Measurements from ENCODE around the gene ITGB1BP2.
A peak's percentile ranks its signal among the peaks of the same experiment; 100 is the strongest.
"Not testable (repeated sequence)": the region's sequence is repeated elsewhere in the genome, so short reads cannot be mapped to it uniquely, and the experiment has no call there.

Gene ITGB1BP2

DNA sequence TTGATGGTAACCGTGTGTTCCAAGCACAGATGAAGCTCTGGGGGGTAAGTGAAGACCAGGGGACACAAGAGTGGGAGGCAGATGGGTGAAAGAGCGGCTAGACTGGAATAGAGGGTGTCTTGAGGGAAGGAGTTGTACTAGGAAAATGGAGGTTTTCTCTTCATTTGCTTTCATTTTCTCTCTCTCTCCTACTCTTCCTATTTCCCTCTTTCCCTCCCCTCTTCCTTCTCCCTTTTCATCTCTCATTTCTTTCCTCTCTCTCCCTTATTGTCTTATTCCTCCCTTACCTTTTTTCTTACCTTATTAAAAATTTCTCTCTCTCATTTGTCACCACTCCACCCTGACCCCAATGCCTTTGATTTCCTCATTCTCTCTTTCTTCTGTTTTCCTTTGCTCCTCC is 3.0 kb downstream of the ITGB1BP2 start:
- H3K36me3 ChIP-seq (ENCODE audit: control insufficient read depth, insufficient read depth, low read length, severe bottlenecking): peaks cover 12% of the 10 kb centered on the region

DNA sequence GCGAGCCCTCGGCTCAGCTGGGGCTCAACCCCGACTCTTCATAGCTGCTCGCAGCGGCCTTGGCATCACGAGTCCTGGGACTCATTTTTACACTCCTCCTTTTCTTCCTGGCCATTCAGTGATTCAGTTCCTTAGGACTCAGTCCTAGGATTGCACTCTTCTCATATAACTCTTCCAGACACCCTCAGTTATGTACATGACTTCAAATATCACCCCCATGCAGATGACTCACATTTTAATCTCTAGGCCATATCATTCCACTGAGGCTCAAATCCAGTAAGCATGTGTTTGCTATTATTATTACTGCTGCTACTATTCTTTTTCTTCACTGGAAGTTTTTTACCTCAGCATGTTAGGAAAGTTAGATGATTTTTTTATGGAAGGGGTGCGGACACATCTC is 14.4 kb downstream of the ITGB1BP2 start:
- H3K4me3 ChIP-seq (ENCODE audit: low read length): no peak overlapping the region
- no peaks in the 10 kb centered on the region for H3K9me3 ChIP-seq (ENCODE audit: control insufficient read depth, low read length)
- no peaks in the 10 kb centered on the region for H3K27me3 ChIP-seq (replicated peaks; ENCODE audit: control insufficient read depth, insufficient read depth, low read length)
- no peak overlapping the region for H3K9ac ChIP-seq (ENCODE audit: low read length)
- peaks cover 9% of the 10 kb centered on the region for H3K4me1 ChIP-seq (ENCODE audit: control insufficient read depth, insufficient read depth, low read length)
- peak; percentile 69 for DNase-seq (ENCODE audit: low read depth)
- H3K36me3 ChIP-seq (ENCODE audit: control insufficient read depth, insufficient read depth, low read length, severe bottlenecking): no peaks in the 10 kb centered on the region

More for the DNA sequence above, 3.0 kb downstream of the ITGB1BP2 start:
- no peak for DNase-seq (ENCODE audit: low read depth)
- H3K4me3 ChIP-seq (ENCODE audit: low read length): no peak overlapping the region
- no peak overlapping the region for H3K9ac ChIP-seq (ENCODE audit: low read length)
- no peaks in the 10 kb centered on the region for H3K9me3 ChIP-seq (ENCODE audit: control insufficient read depth, low read length)
- H3K27me3 ChIP-seq (replicated peaks; ENCODE audit: control insufficient read depth, insufficient read depth, low read length): no peaks in the 10 kb centered on the region
- H3K4me1 ChIP-seq (ENCODE audit: control insufficient read depth, insufficient read depth, low read length): no peaks in the 10 kb centered on the region

DNA sequence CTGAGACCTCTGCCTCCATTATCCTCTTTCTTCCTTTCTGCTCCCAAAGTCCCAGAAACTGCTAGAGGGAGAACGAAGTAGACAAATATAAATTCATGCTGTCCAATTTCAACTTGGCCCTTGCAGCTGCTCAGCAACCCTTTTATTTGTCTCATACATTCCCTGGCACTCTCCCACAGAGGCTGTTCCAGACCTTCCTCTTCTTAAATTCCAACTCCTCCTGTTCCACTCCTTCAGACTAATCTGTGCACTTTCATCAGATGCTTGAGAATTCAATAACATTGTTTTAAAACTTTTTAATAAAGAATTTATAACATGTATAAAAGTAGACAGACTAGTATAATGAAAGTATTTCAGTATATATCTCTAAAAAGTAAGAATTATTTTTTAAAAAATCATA is 15.4 kb downstream of the ITGB1BP2 start:
- not testable (repeated sequence) for H3K36me3 ChIP-seq (ENCODE audit: control insufficient read depth, insufficient read depth, low read length, severe bottlenecking); H3K27me3 ChIP-seq (replicated peaks; ENCODE audit: control insufficient read depth, insufficient read depth, low read length); H3K9me3 ChIP-seq (ENCODE audit: control insufficient read depth, low read length); H3K4me1 ChIP-seq (ENCODE audit: control insufficient read depth, insufficient read depth, low read length); H3K9ac ChIP-seq (ENCODE audit: low read length); H3K4me3 ChIP-seq (ENCODE audit: low read length)
- DNase-seq (ENCODE audit: low read depth): peak; percentile 24

DNA sequence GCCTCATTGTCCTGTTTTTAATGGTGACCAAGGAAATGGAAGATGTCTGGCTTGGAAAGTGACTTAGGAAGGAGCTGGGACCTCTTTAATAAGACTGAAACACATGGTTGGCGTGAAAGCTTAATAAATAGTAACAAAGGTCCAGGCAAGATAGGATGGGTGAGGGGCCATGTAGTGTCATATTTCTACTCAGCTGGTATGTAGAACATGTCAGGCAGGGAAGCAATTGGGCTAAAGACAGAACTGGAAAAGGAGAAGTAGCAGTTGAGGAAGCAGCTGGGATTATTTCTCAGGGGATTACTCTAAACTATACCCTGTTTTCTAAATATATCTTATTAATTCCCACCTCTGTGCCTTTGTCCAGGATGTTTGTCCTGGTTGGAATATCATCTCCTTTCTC is 18.6 kb downstream of the ITGB1BP2 start:
- Histone ChIP-seq H3K9ac (ENCODE audit: low read length) (no peak overlapping the region), H3K27me3 (replicated peaks; ENCODE audit: control insufficient read depth, insufficient read depth, low read length) (no peaks in the 10 kb centered on the region), H3K36me3 (ENCODE audit: control insufficient read depth, insufficient read depth, low read length, severe bottlenecking) (no peaks in the 10 kb centered on the region), H3K4me3 (ENCODE audit: low read length) (no peak overlapping the region), H3K9me3 (ENCODE audit: control insufficient read depth, low read length) (no peaks in the 10 kb centered on the region), H3K4me1 (ENCODE audit: control insufficient read depth, insufficient read depth, low read length) (peaks cover 9% of the 10 kb centered on the region)
- no peak for DNase-seq (ENCODE audit: low read depth)

DNA sequence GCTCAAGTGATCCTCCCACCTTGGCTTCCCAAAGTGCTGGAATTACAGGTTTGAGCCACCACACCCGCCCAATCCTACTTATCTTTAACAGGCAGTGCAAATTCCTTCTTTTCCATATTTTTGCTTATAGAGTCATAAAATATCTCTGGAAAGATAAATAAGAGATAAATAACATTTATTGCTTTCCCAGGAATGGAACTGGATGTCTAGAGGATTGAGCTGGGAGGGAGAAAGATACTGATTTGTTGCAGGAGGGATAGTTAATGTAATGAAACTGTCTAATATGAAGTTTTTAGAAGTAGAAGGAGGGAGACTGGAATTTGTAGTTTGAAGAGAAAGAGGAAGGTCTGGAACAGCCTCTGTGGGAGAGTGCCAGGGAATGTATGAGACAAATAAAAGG is 20.2 kb downstream of the ITGB1BP2 start:
- H3K9ac ChIP-seq (ENCODE audit: low read length): no peak overlapping the region
- H3K36me3 ChIP-seq (ENCODE audit: control insufficient read depth, insufficient read depth, low read length, severe bottlenecking): no peaks in the 10 kb centered on the region
- H3K9me3 ChIP-seq (ENCODE audit: control insufficient read depth, low read length): peaks cover 5% of the 10 kb centered on the region
- H3K4me1 ChIP-seq (ENCODE audit: control insufficient read depth, insufficient read depth, low read length): no peaks in the 10 kb centered on the region
- H3K27me3 ChIP-seq (replicated peaks; ENCODE audit: control insufficient read depth, insufficient read depth, low read length): no peaks in the 10 kb centered on the region
- no peak overlapping the region for H3K4me3 ChIP-seq (ENCODE audit: low read length)
- DNase-seq (ENCODE audit: low read depth): no peak

DNA sequence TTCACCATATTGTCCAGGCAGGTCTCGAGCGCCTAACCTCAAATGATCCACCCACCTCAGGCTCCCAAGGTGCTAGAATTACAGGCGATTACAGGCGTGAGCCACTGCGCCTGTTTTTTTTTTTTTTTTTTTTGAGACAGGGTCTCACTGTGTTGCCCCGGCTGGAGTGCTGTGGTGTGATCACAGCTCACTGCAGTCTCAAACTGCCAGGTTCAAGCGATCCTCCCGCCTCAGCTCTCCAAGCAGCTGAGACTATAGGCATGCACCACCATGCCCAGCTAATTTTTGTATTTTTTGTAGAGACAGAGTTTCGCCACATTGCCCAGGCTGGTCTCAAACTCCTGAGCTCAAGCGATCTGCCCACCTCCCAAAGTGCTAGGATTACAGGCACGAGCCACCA is 22.9 kb downstream of the ITGB1BP2 start:
- not testable (repeated sequence) for H3K4me1 ChIP-seq (ENCODE audit: control insufficient read depth, insufficient read depth, low read length); DNase-seq (ENCODE audit: low read depth); H3K4me3 ChIP-seq (ENCODE audit: low read length); H3K27me3 ChIP-seq (replicated peaks; ENCODE audit: control insufficient read depth, insufficient read depth, low read length); H3K36me3 ChIP-seq (ENCODE audit: control insufficient read depth, insufficient read depth, low read length, severe bottlenecking); H3K9ac ChIP-seq (ENCODE audit: low read length)
- H3K9me3 ChIP-seq (ENCODE audit: control insufficient read depth, low read length): peaks cover 15% of the 10 kb centered on the region

DNA sequence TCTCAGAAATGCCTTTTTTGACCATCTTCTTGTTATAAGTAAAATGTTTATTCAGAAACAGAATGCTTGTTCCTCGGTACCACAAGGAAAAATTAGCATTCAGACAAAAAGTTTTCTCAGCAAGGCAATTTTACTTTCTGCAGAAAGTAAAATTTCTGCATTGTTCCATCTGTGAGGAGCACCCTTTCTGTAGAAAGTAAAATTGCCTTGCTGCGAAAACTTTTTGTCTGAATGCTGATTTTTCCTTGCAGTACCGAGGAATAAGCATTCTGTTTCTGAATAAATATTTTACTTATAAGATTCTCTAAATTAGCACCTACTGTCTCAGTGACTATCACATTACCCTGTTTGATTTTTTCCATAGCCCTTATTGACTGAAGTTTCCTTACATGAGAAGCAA is 24.8 kb downstream of the ITGB1BP2 start:
- Histone ChIP-seq H3K4me1 (ENCODE audit: control insufficient read depth, insufficient read depth, low read length) (no peaks in the 10 kb centered on the region), H3K9me3 (ENCODE audit: control insufficient read depth, low read length) (peaks cover 15% of the 10 kb centered on the region), H3K9ac (ENCODE audit: low read length) (no peak overlapping the region), H3K4me3 (ENCODE audit: low read length) (no peak overlapping the region), H3K36me3 (ENCODE audit: control insufficient read depth, insufficient read depth, low read length, severe bottlenecking) (no peaks in the 10 kb centered on the region), H3K27me3 (replicated peaks; ENCODE audit: control insufficient read depth, insufficient read depth, low read length) (no peaks in the 10 kb centered on the region)
- no peak for DNase-seq (ENCODE audit: low read depth)

DNA sequence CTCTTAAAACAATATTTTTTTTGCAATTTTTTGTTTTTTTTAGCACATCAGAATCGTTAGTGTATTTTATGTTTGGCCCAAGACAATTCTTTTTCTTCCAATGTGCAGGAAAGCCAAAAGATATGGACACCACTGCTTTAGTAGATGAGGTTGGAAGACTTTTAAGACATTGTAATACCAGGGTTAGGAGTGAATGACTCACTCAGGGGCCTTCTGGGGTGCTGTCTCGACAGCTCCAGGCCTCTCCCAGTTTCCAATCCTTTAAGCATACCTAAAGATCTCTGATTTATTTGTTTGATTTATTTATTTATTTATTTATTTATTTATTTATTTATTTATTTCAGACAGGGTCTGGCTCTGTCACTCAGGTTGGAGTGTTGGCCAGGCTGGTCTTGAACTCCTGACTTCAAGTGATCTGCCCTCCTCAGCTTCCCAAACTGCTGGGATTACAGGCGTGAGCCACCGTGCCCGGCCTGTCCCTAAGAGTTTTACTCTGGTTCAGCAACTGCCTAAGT is 47.7 kb downstream of the ITGB1BP2 start:
- H3K9me3 ChIP-seq (ENCODE audit: control insufficient read depth, low read length); H3K27me3 ChIP-seq (replicated peaks; ENCODE audit: control insufficient read depth, insufficient read depth, low read length); H3K4me1 ChIP-seq (ENCODE audit: control insufficient read depth, insufficient read depth, low read length); H3K4me3 ChIP-seq (ENCODE audit: low read length); H3K36me3 ChIP-seq (ENCODE audit: control insufficient read depth, insufficient read depth, low read length, severe bottlenecking); H3K9ac ChIP-seq (ENCODE audit: low read length): not testable (repeated sequence)
- peak; percentile 28 for DNase-seq (ENCODE audit: low read depth)

DNA sequence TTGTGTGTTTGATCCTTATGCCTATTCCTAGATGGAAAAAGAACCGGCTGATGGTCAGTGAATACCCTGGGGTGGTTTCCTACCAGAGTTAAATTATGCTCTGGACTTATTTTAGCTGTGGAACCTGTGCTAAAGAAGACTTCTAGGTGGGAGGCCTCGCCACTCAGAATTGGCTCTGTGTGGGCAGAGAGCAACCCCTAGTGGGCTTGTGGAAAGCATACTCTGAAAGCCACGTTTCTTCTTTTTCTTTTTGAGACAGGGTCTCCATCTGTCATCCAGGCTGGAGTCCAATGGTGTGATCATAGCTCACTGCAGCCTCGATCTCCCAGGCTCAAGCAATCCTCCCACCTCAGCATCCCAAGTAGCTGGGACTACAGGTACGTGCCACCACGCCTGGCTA is 48.3 kb downstream of the ITGB1BP2 start:
- H3K9ac ChIP-seq (ENCODE audit: low read length); H3K27me3 ChIP-seq (replicated peaks; ENCODE audit: control insufficient read depth, insufficient read depth, low read length); DNase-seq (ENCODE audit: low read depth); H3K4me1 ChIP-seq (ENCODE audit: control insufficient read depth, insufficient read depth, low read length); H3K36me3 ChIP-seq (ENCODE audit: control insufficient read depth, insufficient read depth, low read length, severe bottlenecking); H3K4me3 ChIP-seq (ENCODE audit: low read length); H3K9me3 ChIP-seq (ENCODE audit: control insufficient read depth, low read length): not testable (repeated sequence)

DNA sequence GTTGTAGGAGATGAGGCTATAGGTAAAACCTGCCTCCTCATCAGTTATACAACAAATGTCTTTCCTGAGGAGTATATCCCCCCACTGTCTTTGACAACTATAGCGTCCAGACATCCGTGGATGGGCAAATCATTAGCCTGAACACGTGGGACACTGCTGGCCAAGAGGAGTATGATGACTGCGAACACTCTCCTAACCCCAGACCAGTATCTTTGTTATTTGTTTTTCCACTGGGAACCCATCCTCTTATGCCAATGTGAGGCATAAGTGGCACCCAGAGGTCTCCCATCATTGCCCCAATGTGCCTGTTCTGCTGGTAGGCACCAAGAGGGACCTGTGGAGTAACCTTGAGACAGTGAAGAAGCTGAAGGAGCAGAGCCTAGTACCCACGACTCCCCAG is 50.9 kb downstream of the ITGB1BP2 start:
- not testable (repeated sequence) for H3K9ac ChIP-seq (ENCODE audit: low read length); H3K9me3 ChIP-seq (ENCODE audit: control insufficient read depth, low read length); H3K4me1 ChIP-seq (ENCODE audit: control insufficient read depth, insufficient read depth, low read length); H3K4me3 ChIP-seq (ENCODE audit: low read length); H3K27me3 ChIP-seq (replicated peaks; ENCODE audit: control insufficient read depth, insufficient read depth, low read length); H3K36me3 ChIP-seq (ENCODE audit: control insufficient read depth, insufficient read depth, low read length, severe bottlenecking); DNase-seq (ENCODE audit: low read depth)

All from adipocyte (in vitro differentiated cells).